Measurements from ENCODE around the gene BCAS3.

DNA sequence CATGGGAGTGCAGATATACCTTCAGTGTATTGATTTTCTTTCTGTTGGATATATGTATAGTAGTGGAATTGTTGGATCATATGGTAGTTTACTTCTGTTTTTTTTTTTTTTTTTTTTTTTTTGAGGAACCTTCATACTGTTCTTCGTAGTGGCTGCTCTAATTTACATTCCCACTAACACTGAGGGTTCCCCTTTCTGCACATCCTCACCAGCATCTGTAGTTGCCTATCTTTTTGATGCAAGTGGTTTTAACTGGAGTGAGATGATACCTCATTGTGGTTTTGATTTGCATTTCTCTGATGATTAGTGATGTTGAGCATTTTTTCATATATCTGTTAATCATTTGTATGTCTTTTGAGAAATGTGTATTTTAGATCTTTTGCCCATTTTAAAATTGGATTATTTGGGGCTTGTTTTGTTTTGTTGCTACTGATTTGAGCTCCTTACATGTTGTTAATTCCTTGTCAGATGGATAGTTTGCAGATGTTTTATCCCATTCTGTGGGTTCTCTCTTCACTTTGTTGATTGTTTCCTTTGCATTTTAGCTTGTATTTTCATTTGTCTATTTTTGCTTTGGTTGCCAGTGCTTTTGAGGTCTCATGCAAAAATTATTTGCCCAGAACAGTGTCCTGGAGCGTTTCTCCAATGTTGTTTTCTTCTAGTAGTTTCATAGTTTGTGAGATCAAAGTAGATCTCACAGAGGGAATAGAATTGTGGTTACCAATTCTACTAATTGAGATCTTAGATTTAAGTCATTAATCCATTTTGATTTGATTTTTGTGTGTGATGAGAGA lies 25.0 kb upstream of the BCAS3 start:
- TF ChIP-seq, protein P1, sequence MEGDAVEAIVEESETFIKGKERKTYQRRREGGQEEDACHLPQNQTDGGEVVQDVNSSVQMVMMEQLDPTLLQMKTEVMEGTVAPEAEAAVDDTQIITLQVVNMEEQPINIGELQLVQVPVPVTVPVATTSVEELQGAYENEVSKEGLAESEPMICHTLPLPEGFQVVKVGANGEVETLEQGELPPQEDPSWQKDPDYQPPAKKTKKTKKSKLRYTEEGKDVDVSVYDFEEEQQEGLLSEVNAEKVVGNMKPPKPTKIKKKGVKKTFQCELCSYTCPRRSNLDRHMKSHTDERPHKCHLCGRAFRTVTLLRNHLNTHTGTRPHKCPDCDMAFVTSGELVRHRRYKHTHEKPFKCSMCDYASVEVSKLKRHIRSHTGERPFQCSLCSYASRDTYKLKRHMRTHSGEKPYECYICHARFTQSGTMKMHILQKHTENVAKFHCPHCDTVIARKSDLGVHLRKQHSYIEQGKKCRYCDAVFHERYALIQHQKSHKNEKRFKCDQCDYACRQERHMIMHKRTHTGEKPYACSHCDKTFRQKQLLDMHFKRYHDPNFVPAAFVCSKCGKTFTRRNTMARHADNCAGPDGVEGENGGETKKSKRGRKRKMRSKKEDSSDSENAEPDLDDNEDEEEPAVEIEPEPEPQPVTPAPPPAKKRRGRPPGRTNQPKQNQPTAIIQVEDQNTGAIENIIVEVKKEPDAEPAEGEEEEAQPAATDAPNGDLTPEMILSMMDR (IDR thresholded peaks at IDR 0.05): no peak
- no peak for TF ChIP-seq POLR2A (IDR thresholded peaks at IDR 0.05)

All from lower leg skin (tissue), 3 donors.